HL-60/S4 treated with phorbol 12-myristate 13-acetate at 8.2 ng/mL for 4 days and 3 days (cell line): ENCODE data around the gene IL4I1.
"Not testable (repeated sequence)": the region's sequence is repeated elsewhere in the genome, so short reads cannot be mapped to it uniquely, and the experiment has no call there.

Experiments used
- in situ Hi-C: fragments of 300-500 bp; cut with MboI; formaldehyde crosslinking; loops from 2 replicates; pipeline ENCODE4 v1.15.0; 2022; ENCODE audit warnings: low sequenced_read_pairs

The IL4I1 gene, protein sequence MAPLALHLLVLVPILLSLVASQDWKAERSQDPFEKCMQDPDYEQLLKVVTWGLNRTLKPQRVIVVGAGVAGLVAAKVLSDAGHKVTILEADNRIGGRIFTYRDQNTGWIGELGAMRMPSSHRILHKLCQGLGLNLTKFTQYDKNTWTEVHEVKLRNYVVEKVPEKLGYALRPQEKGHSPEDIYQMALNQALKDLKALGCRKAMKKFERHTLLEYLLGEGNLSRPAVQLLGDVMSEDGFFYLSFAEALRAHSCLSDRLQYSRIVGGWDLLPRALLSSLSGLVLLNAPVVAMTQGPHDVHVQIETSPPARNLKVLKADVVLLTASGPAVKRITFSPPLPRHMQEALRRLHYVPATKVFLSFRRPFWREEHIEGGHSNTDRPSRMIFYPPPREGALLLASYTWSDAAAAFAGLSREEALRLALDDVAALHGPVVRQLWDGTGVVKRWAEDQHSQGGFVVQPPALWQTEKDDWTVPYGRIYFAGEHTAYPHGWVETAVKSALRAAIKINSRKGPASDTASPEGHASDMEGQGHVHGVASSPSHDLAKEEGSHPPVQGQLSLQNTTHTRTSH

GRCh38 chr19:49896863-49897621 lies at the start of gene IL4I1:
Gene IL4I1 (minus strand): TSS chr19:49896887. CDS start chr19:49896160, 727 bp downstream.
- in situ Hi-C loops, result no loop called here

DNA sequence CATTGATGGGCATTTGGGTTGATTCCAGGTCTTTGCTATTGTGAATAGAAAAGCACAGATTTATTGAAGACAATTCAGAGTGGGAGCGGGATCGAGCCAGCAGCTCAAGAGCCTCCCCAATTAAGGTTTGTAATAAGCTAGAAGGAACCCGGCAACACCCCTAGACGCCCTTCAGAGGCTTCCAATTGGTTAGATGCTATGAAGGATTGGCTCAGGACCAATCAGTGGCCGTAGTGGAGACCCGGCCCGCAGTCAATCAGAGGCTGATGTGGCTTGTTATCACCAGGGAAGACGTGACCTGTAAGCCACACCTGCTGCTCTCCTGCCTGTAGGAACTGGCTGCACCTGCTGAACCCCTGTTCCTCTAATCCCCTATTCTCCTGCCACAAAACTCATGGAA lies 49.7 kb upstream of the IL4I1 start:
- in situ Hi-C loops, result no loop called here

DNA sequence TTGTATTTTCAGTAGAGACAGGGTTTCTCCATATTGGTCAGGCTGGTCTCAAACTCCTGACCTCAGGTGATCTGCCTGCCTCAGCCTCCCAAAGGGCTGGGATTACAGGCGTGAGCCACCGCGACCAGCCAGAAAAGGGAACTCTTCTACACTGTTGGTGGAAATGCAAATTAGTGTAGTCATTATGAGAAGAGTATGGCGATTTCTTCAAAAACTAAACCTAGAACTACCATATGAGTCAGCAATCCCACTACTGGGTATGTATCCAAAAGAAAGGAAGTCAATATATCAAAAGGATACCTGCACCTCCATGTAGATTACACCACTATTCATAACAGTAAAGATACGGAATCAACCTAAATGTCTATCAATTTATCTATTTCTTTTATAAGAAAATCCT lies 47.9 kb upstream of the IL4I1 start:
- in situ Hi-C loops, result not testable (repeated sequence)

DNA sequence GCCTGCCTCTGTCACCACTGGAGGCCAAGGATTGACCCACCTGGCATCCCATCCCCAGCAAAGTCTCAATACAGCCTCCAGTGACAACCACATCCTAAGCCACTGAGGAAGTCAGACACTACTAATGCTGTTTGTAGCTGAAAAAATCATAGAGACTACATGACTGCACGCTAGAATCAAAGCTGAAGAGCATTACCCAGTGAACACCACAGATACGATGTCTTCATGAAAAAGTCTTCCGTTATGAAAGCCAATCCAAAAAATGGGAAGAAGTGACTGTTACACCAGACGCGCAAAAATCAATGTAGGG lies 43.8 kb upstream of the IL4I1 start:
- in situ Hi-C loops, result no loop called here

DNA sequence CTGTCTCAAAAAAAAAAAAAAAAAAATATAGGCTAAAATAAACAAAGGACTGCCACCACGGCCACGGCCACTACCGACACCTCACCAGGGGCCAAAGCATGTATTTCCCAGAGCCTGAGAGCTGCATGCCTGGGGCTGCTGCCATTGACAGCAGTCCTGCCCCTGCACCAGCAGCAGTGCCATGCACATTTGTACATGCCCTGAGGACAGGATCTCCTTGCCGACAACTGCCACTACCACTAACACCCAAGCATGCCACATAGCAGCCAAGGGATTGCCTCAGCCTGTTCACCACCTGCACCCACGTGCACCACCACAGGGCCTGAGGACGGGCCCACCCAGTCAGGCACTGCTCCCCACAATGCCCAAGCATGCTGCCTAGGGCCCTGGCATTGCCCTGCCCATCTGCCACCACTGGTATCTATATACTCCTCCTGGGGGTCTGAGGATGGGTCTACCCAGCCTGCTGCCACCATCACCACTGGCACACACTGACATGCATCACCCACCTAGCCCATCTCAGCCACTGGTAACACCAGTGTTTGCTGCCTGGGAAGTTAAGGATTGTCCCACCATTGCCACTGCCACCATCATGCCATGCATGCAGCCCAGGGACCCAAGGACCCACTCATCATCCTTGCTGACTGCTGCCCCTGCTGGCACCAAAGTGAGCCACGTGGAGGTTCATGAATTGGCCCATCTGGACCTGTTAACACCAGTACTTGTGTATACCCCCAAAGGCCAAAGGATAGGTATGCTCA lies 43.2 kb upstream of the IL4I1 start:
- in situ Hi-C loops, result loop anchor here (10.0 kb wide), 1 partner anchor 45 kb away; no protein-coding TSS in a partner anchor

GRCh38 chr19:49938662-49939061 lies 42.0 kb upstream of the IL4I1 start:
- in situ Hi-C loops, result loop anchor here (10.0 kb wide), 1 partner anchor 46 kb away; no protein-coding TSS in a partner anchor

- in situ Hi-C loops, result loop anchor here (10.0 kb wide), 1 partner anchor 47 kb away; no protein-coding TSS in a partner anchor
These were observed 41.2 kb upstream of the IL4I1 start for GRCh38 chr19:49937750-49938381.

GRCh38 chr19:49936549-49936948 lies 39.9 kb upstream of the IL4I1 start:
- in situ Hi-C loops, result loop anchor here (10.0 kb wide), 1 partner anchor 48 kb away; no protein-coding TSS in a partner anchor

GRCh38 chr19:49933643-49934042 lies 37.0 kb upstream of the IL4I1 start:
- in situ Hi-C loops, result loop anchor here (10.0 kb wide), 1 partner anchor 51 kb away; no protein-coding TSS in a partner anchor

- in situ Hi-C loops, result loop anchor here (10.0 kb wide), 1 partner anchor 52 kb away; no protein-coding TSS in a partner anchor
These were observed 36.0 kb upstream of the IL4I1 start for GRCh38 chr19:49932731-49933131.

- in situ Hi-C loops, result loop anchor here (10.0 kb wide), 1 partner anchor 53 kb away; no protein-coding TSS in a partner anchor
These were observed 35.4 kb upstream of the IL4I1 start for GRCh38 chr19:49932041-49932451.

DNA sequence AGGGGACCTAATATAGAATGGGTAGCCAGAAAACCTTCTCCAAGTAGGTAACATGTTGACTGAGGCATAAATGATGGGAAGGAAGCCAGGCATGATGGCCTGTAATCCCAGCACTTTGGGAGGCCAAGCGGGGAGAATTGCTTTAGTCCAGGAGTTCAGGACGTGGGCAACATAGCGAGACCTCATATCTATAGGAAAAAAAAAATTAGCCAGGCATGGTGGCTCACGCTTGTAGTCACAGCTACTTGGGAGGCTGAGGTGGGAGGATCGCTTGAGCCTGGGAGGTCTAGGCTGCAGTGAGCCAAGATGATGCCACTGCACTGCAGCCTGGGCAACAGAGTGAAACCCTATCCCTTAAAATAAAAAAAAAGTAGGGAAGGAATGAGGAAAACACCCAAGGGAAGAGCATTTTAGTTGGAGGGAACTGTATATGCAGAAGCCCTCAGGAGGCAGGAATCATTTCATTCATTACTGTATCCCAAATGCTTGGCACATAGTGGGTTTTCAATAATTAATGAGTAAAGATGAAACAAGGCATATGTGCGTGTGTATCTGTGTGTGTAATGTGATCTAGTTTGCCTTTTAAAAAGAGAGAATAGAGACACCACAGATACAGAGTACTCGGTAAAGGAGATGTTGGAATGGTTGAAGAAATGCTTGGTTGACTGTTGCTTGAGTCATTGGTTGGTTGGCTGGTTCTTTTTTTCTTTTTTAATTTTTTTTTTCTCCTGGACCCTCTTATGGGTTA lies 34.8 kb upstream of the IL4I1 start:
- in situ Hi-C loops, result loop anchor here (10.0 kb wide), 1 partner anchor 53 kb away; no protein-coding TSS in a partner anchor

DNA sequence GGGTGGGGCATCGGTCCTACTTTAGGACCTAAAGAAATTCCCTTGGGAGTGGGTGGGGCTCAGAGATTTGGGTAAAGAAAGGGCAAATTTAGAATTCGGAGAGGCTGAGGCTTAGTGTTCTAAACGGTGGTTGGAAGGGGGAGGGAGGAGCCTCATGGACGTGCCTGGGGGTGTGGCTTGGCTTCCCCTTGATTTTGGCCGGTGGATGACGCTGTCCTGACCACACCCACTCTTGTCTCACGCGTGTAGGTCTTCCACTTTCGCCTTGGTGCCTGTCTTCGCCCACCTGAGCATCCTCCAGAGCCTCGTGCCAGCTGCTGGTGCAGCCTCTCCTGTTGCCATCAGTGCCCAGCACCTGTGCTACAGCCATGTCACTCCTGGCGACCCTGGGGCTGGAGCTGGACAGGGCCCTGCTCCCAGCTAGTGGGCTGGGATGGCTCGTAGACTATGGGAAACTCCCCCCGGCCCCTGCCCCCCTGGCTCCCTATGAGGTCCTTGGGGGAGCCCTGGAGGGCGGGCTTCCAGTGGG lies 33.9 kb upstream of the IL4I1 start:
- in situ Hi-C loops, result loop anchor here (10.0 kb wide), 1 partner anchor 54 kb away; no protein-coding TSS in a partner anchor

GRCh38 chr19:49929611-49930482 lies 33.2 kb upstream of the IL4I1 start:
- in situ Hi-C loops, result loop anchor here (10.0 kb wide), 1 partner anchor 55 kb away; no protein-coding TSS in a partner anchor

DNA sequence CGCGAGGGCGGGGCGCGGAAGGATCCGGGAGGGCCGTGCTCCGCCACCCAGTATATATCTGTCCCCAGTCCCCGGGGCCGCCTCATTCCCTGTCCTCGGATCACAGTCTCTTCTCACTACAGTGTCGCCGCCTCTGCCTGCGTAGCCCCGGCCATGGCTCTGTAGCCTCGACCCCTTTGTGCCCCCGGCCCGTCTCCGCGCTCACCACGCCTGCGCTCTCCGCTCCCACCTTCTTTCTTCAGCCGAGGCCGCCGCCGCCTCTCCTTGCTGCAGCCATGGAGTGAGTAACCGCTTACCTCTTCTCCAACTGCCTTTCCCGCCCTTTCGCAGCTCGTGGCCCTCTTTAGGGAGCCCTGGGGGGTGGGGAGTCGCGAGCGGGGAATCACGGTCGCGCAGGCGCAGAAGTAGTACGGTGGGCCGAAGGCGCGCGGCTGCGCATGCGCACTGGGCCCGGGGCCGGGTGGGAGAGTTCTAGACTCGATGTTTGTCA lies 32.5 kb upstream of the IL4I1 start, which contains the start of the genes ATF5 and NUP62:
Gene ATF5 (plus strand): TSS at position 85 of the 490 bp plus-strand sequence. CDS start 1,646 bp downstream, outside the sequence.
Gene NUP62 (minus strand): TSS at position 384 of the 490 bp plus-strand sequence. CDS start 19,697 bp downstream, outside the sequence.
- in situ Hi-C loops, result no loop called here

GRCh38 chr19:49927526-49928264 lies 31.0 kb upstream of the IL4I1 start:
- in situ Hi-C loops, result no loop called here

GRCh38 chr19:49926515-49926914 lies 29.8 kb upstream of the IL4I1 start:
- in situ Hi-C loops, result no loop called here
